CD4-positive, alpha-beta T cell treated with Interleukin-6 at 100 ng/mL for 8 hours (primary cell): ENCODE data around the gene RAB6B.

ENCODE experiments used
- DNase-seq: peaks from one replicate; pipeline ENCODE4 v3.0.0-alpha.2; 2020; ENCODE audit warnings: mixed read lengths, low spot score

The RAB6B gene

DNA sequence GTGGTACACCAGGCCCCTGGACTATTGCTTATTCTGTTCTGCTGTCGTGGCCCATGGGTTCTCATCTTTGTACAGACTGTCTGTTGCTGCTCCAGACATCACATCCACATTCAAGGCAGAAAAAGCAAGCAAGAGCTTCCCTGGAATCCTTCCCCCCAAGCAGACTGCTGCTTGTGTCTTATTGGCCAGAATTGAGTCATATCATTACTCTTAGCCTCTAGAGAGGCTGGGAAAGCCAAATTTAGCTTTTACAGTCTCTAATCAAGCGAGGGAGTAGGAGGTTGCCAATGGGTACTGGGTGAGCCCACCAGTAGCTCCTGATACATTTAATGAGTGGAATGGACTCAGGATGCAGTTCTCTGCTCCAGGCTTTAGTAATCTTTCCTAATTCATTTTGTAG lies 39.4 kb downstream of the RAB6B start:
- no peak for DNase-seq

GRCh38 chr3:133855772-133856171 lies 39.9 kb downstream of the RAB6B start:
- no peak for DNase-seq

DNA sequence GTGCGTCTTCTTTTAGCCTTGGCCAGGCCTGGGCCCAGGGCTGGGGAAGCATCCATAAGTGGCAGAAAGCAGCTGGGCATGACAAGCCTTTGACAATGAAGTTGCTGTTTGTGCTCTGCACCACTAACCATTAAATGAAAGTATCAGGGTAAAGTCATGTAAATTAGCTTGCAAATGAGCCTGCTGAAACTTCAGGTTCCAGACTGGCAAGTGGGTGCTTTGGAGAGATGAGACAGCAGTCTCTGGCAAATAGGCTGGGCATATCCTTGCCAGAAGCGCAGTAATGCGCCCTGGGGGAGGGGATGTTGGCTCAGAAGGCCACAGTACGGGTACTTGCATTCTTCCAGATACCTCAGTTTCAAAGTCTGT lies 40.7 kb downstream of the RAB6B start:
- DNase-seq: no peak

GRCh38 chr3:133854264-133855001 lies 41.2 kb downstream of the RAB6B start:
- DNase-seq: no peak

DNA sequence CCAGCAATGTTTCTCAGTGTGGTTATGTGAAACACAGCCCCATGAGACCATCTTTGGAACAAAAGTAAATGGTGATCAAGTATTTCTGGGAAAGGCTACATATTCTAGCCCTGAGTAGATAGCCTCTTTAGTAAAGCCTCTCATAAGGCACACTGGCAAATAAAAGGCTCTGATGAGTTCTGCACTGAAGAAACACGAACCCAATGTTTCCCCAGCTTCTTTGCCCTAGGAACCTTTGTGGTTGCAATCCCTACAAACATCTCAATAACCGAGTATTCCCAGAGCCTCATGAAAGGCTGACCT lies 41.8 kb downstream of the RAB6B start:
- no peak for DNase-seq

DNA sequence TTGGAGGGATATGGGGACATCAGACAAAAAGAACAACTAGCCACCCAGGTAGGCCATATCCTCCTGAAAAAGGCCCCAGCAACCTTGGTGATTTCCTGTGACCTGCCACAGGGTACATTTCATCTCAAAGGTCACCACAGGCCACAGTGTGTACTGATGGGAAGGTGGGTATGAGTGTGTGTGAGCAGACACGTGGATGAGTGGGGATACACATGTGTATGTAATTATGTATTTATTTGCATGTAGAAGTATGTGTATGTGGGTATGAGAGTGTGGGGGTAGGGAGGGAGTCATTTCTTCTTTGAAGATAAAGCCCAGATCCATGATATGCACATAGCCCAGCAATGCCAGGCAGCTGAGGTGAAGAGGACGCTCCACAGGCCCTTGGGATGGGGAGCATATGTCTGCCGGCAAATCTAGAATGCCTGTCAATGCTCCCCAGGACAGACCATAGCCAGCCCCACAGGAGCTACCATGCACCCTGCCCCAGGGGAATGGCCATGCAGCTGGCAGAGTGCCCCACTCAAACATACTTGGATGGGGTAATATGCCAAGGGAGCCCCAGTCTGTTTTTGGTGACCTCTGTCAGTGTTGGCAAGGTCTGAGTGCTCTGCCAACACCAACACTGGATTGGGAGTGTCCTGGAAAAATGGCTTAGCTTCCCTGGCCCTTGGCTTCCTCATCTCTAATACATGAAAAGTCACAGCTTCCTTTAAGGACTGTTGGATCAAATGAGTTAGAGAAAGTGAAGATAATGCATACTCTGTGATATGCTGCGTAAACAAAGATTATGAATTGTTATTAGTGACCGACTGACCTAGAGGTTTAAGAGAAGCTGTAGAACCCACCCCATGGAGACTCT lies 42.4 kb downstream of the RAB6B start:
- no peak for DNase-seq

DNA sequence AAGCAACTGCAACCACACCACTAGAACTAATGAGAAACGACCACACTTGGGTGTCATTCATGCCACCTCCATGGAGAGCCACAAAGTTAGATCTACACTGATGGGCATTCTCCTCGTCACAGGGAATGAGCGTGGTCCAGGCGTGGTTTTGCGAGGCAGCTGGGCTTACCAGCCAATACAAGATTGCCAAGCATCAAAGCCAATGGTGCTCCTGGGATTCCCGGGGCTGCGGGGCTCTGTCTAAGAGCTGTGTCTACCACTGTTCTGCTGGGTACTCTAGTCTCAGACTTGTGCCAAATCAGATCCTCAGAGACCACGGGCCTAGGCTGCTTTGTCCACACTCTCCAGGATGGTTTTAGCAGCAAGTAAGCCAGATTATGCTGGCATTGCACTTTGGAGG lies 43.8 kb downstream of the RAB6B start:
- DNase-seq: no peak

- no peak for DNase-seq
These were observed 44.3 kb downstream of the RAB6B start for GRCh38 chr3:133851266-133851906.

DNA sequence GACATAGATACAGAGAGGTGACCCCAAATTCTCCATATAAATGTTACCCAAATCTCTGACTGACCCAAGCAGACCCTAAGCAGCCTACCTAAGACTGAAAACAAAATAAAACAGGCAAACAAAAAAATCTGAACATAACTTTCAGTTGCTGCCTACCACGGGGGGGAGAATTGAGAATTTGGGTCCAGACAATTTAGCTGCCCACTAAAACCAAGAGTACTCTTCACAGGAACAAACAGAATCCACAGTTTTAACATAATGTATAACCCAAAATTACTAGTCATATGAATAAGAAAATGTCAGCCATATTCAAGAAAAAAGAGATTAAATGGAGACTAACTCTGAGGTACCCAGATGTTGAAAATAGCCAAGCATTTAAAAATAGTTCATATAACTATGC lies 45.6 kb downstream of the RAB6B start:
- no peak for DNase-seq

- no peak for DNase-seq
These were observed 46.3 kb downstream of the RAB6B start for GRCh38 chr3:133849346-133849745.

DNA sequence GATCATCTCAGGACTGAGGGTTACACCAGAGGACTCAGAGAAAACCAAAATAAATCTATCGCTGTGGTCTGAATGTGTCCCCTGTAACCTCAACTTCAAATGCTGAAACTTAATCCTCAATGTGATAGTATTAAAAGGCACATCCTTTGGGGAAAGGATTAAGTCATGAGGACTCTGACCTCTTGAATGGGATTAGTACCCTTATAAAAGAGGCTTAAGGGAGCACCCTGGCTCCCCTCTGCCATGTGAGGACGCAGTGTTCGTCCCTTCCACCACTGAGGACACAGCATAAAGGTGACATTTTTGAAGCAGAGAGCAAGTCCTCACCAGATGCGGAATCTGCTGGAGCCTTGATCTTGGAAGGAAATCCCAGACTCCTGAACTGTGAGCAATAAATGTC lies 50.6 kb downstream of the RAB6B start:
- no peak for DNase-seq

DNA sequence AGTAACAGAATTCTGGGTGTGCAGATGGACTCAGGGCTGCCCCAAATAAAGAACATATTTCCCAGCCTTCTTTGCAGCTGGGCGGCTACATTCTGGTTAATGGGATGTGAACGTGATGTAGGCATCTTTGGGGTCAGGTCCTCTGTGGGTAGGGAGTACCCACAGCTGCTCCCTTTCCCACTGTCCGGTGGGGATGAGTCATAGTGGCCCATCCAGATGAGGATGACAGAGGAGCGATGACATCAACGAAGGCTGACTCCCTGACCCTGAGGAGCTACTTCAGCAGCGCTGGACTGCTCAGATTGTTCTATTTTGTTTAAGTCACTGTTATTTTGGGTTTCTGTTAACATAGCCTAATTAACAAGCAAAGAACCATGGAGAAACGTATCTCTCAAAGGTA lies 52.0 kb downstream of the RAB6B start:
- no peak for DNase-seq

DNA sequence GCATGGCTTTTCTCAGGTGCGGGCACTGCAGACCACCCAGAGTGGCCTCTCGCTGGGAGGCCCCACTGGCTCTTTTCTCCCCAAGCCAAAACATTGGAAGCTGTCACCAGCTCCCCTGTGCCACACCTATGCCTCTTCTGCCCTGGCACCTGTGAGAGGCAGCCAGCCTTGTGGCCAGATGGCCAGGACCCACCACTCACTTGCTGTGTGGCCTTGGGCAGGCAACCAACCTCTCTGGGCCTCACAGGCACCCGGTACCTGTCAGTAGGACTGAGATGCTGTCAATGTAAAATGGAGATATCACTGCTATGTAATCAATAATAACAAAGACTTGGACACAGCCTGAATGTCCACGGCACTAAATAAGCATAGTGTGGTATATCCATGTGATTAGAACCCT lies 53.5 kb downstream of the RAB6B start:
- no peak for DNase-seq

- no peak for DNase-seq
These were observed 54.5 kb downstream of the RAB6B start for GRCh38 chr3:133841196-133841595.

DNA sequence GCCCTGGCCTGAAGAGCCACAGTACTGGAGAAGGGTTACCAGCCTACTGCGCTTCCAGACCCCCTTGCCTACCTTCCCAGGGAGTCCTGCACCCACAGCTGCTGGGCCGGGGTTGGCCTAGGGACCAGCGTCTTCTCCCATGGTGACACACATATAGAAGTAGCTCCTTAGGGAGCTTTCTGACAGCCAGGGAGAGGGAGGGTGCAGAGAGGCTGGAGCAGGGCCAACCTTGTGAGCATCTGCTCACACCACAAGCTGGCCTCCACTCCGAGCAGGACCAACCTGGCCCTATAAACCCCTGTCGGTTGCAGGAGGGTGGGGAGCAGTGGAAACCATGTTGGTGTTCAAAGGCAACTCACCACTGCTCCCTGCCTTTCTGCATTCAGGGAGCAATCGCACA lies 54.9 kb downstream of the RAB6B start:
- no peak for DNase-seq

DNA sequence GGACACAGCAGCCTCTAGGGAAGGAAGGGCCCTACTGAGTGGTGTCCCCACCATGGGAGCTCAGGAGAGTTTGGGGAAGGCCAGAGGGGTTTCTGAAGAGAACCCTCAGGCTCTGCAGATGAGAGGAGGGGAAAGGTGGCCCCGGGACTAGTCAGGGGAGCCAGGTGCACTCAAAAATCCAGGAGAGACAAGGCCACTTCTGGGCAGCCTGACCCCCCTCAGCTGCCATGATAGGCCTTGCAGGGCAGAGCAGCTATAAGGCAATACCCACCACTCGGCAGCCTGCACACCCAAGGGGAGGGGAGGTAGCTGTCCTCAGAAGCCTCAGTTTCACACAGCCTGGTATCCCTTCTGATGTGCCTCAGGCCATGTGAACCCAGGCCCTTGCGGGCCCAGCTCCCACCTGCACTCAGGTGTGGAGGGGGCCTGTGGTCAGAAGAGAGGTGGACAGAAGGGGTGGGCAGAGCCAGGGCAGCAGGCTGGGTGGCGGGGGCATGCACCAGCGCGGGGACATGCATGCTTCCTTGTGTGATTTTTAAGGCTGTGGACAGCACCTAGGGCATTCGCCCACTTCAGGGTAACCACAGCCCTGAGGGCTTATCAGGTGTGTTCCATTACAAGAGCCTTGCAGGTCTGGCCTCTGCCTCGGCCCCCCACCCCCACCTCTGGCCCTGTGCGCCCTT lies 55.5 kb downstream of the RAB6B start:
- no peak for DNase-seq

GRCh38 chr3:133838916-133839800 lies 56.5 kb downstream of the RAB6B start:
- DNase-seq: no peak

- no peak for DNase-seq
These were observed 57.3 kb downstream of the RAB6B start for GRCh38 chr3:133838296-133838789.

GRCh38 chr3:133837487-133838295 lies 58.0 kb downstream of the RAB6B start:
- DNase-seq: no peak

DNA sequence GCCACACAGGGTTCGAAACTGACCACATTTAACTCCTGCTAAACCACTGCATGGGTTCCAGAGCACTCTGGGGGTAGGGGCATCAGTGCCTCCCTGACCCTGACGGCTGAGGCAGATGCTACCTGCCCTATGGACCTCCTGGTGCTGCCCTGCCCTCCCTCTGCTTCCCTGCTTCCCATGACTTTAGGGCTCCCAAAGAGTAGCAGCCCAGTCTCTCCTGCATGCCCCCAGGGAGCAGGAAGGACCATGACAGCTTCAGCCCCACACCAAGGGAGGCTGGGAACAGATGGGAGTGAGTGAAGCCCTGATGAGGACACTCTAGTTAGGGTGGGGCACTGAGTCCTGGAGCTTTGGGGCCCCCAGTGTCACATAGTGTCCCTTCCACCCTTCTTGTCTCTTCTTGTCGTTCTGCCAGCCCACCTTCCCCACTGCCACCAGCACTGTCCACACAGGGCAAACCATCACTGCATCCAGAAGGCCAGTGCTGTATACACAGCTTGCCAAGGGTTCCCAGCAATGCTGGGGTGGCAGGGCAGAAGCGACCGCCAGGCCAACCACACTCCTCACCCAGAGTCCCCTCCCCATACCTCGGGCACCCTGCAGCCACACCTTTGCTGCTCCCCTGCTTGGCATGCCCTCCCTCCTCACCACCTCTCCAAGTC lies 59.1 kb downstream of the RAB6B start:
- no peak for DNase-seq
